NCI-H345 (cell line): ENCODE data around the gene FOXP1.

Experiments
- DNase-seq: peaks from one replicate; lab custom pipeline; 2025; lab: John Stamatoyannopoulos, UW

FOXP1 gene

GRCh38 chr3:71583566-71584393 lies at the start of gene FOXP1:
Gene FOXP1, minus strand, starts transcription at chr3:71583728. Its CDS starts 385,347 bp downstream, at chr3:71198381.
- DNase-seq = peak; percentile 79

- DNase-seq = no peak
Observed at GRCh38 chr3:71629711-71630110, 46.2 kb upstream of the FOXP1 start.

- no peak for DNase-seq
Observed at GRCh38 chr3:71629289-71629688, 45.8 kb upstream of the FOXP1 start.

- DNase-seq = no peak
Observed at GRCh38 chr3:71628522-71628921, 45.0 kb upstream of the FOXP1 start.

GRCh38 chr3:71625676-71626075 lies 42.1 kb upstream of the FOXP1 start:
- DNase-seq = no peak

- no peak for DNase-seq
Observed at GRCh38 chr3:71621825-71622537, 38.5 kb upstream of the FOXP1 start.

- no peak for DNase-seq
Observed at GRCh38 chr3:71618538-71618937, 35.0 kb upstream of the FOXP1 start.

- DNase-seq = no peak
Observed at GRCh38 chr3:71616571-71617021, 33.1 kb upstream of the FOXP1 start.

GRCh38 chr3:71614869-71615268 lies 31.3 kb upstream of the FOXP1 start:
- DNase-seq = no peak

GRCh38 chr3:71614426-71614825 lies 30.9 kb upstream of the FOXP1 start:
- DNase-seq = no peak

- DNase-seq = no peak
Observed at GRCh38 chr3:71611099-71611498, 27.6 kb upstream of the FOXP1 start.

- no peak for DNase-seq
Observed at GRCh38 chr3:71607364-71607763, 23.8 kb upstream of the FOXP1 start.

- no peak for DNase-seq
Observed at GRCh38 chr3:71606582-71606981, 23.1 kb upstream of the FOXP1 start.

GRCh38 chr3:71602256-71602655 lies 18.7 kb upstream of the FOXP1 start:
- DNase-seq = no peak

- no peak for DNase-seq
Observed at GRCh38 chr3:71601811-71602210, 18.3 kb upstream of the FOXP1 start.

- DNase-seq = no peak
Observed at GRCh38 chr3:71600646-71601288, 17.2 kb upstream of the FOXP1 start.

GRCh38 chr3:71599416-71599815 lies 15.9 kb upstream of the FOXP1 start:
- DNase-seq = no peak

GRCh38 chr3:71598292-71598691 lies 14.8 kb upstream of the FOXP1 start:
- no peak for DNase-seq

GRCh38 chr3:71597286-71597685 lies 13.8 kb upstream of the FOXP1 start:
- DNase-seq = no peak

- DNase-seq = no peak
Observed at GRCh38 chr3:71593106-71593505, 9.6 kb upstream of the FOXP1 start.

GRCh38 chr3:71591101-71591500 lies 7.6 kb upstream of the FOXP1 start:
- no peak for DNase-seq

- DNase-seq = peak; percentile 15
Observed at GRCh38 chr3:71589132-71589531, 5.6 kb upstream of the FOXP1 start.

GRCh38 chr3:71587958-71588357 lies 4.4 kb upstream of the FOXP1 start:
- DNase-seq = no peak
